Measurements from ENCODE around the gene PRKAG2.
"Not testable (repeated sequence)": the region's sequence is repeated elsewhere in the genome, so short reads cannot be mapped to it uniquely, and the experiment has no call there.

Gene PRKAG2

GRCh38 chr7:151883857-151884256, 6.9 kb upstream of the PRKAG2 start:
- DNase-seq = no peak

- no peak for DNase-seq
These were observed 5.8 kb upstream of the PRKAG2 start for GRCh38 chr7:151882734-151883133.

GRCh38 chr7:151880688-151881087, 3.8 kb upstream of the PRKAG2 start:
- no peak for DNase-seq

GRCh38 chr7:151877911-151878835, 1.3 kb upstream of the PRKAG2 start:
- DNase-seq = no peak

GRCh38 chr7:151875942-151876898, 695 bp downstream of the PRKAG2 start:
- DNase-seq = peak; percentile 41 to 60 (median 48)

GRCh38 chr7:151874479-151874878, 2.4 kb downstream of the PRKAG2 start:
- not testable (repeated sequence) for DNase-seq

- DNase-seq = no peak
These were observed 3.4 kb downstream of the PRKAG2 start for GRCh38 chr7:151873402-151873965.

GRCh38 chr7:151872531-151873401, 4.1 kb downstream of the PRKAG2 start:
- DNase-seq = no peak

- no peak for DNase-seq
These were observed 5.0 kb downstream of the PRKAG2 start for GRCh38 chr7:151871904-151872303.

- no peak for DNase-seq
These were observed 5.7 kb downstream of the PRKAG2 start for GRCh38 chr7:151871189-151871735.

- no peak for DNase-seq
These were observed 6.7 kb downstream of the PRKAG2 start for GRCh38 chr7:151869968-151870918.

GRCh38 chr7:151869455-151869854, 7.5 kb downstream of the PRKAG2 start:
- no peak for DNase-seq

- no peak for DNase-seq
These were observed 7.8 kb downstream of the PRKAG2 start for GRCh38 chr7:151869109-151869428.

GRCh38 chr7:151868396-151869108, 8.4 kb downstream of the PRKAG2 start:
- DNase-seq = no peak

GRCh38 chr7:151867912-151868311, 9.0 kb downstream of the PRKAG2 start:
- DNase-seq = no peak

GRCh38 chr7:151866761-151867655, 9.9 kb downstream of the PRKAG2 start:
- no peak for DNase-seq

- no peak for DNase-seq
These were observed 10.9 kb downstream of the PRKAG2 start for GRCh38 chr7:151866028-151866427.

GRCh38 chr7:151865070-151865670, 11.7 kb downstream of the PRKAG2 start:
- no peak for DNase-seq

GRCh38 chr7:151864561-151864960, 12.4 kb downstream of the PRKAG2 start:
- DNase-seq = no peak

Data from activated CD4-positive, CD25-positive, alpha-beta regulatory T cell (primary cell).